ENCODE results near the gene ROPN1L. TPM values are rescaled to one million over a fixed set of nuclear protein-coding genes. Genes with fewer than 3 reads are reported as not detected.

Gene ROPN1L
- total RNA-seq, 1 donor from 2014 or later = 0.77 TPM

GRCh38 chr5:10423022-10423421 is 18.7 kb upstream of the ROPN1L start:
- TF ChIP-seq CTCF (IDR thresholded peaks at IDR 0.05; ENCODE audit: insufficient read depth, low read depth, low read length) = no peak
- no peak for TF ChIP-seq EZH2 (IDR thresholded peaks at IDR 0.05; ENCODE audit: insufficient read depth, low read length)
- no peak overlapping the region for H3K4me3 ChIP-seq (ENCODE audit: insufficient read depth, low read depth, low read length)
- H3K36me3 Mint-ChIP-seq (ENCODE audit: low read depth, unreplicated experiment) = peaks cover 22% of the 10 kb centered on the region
- H3K79me2 ChIP-seq (ENCODE audit: insufficient read depth, low read length) = peaks cover 3% of the 10 kb centered on the region
- no peaks in the 10 kb centered on the region for H3K27me3 Mint-ChIP-seq (ENCODE audit: low read depth, unreplicated experiment)
- DNase-seq (ENCODE audit: low read depth) = no peak
- no peak overlapping the region for H3K4me2 ChIP-seq (ENCODE audit: low read length)
- no peaks in the 10 kb centered on the region for H3K9me3 ChIP-seq (ENCODE audit: insufficient read depth, low read depth, low read length)
- H3K27ac Mint-ChIP-seq (ENCODE audit: unreplicated experiment) = no peak overlapping the region
- H3K4me1 ChIP-seq (ENCODE audit: insufficient read depth, low read length) = peaks cover 14% of the 10 kb centered on the region
- no peak overlapping the region for H3K27ac ChIP-seq (ENCODE audit: low read depth, low read length)
- H3K9me3 Mint-ChIP-seq (ENCODE audit: unreplicated experiment) = no peaks in the 10 kb centered on the region
- peaks cover 25% of the 10 kb centered on the region for H3K4me1 Mint-ChIP-seq (ENCODE audit: low read depth, unreplicated experiment)
- no peak overlapping the region for H3K9ac ChIP-seq (ENCODE audit: low read length)
- H3K27me3 ChIP-seq (ENCODE audit: insufficient read depth, low read length) = no peaks in the 10 kb centered on the region
- H3K4me3 Mint-ChIP-seq (ENCODE audit: unreplicated experiment) = no peak overlapping the region
- H3K36me3 ChIP-seq (ENCODE audit: insufficient read depth, low read length) = peaks cover 57% of the 10 kb centered on the region
- peaks cover 10% of the 10 kb centered on the region for H4K20me1 ChIP-seq (ENCODE audit: insufficient read depth, low read length)
- FAIRE-seq = no peak
- no peak overlapping the region for H2AFZ ChIP-seq (ENCODE audit: low read depth, low read length)

GRCh38 chr5:10424124-10424731 is 17.5 kb upstream of the ROPN1L start:
- Histone ChIP-seq H3K79me2 (ENCODE audit: insufficient read depth, low read length) (peaks cover 3% of the 10 kb centered on the region), H3K9me3 (ENCODE audit: insufficient read depth, low read depth, low read length) (no peaks in the 10 kb centered on the region), H3K36me3 (ENCODE audit: insufficient read depth, low read length) (peaks cover 48% of the 10 kb centered on the region), H3K4me3 (ENCODE audit: insufficient read depth, low read depth, low read length) (no peak overlapping the region), H3K9ac (ENCODE audit: low read length) (no peak overlapping the region), H4K20me1 (ENCODE audit: insufficient read depth, low read length) (peaks cover 10% of the 10 kb centered on the region), H3K4me1 (ENCODE audit: insufficient read depth, low read length) (peaks cover 14% of the 10 kb centered on the region), H3K27me3 (ENCODE audit: insufficient read depth, low read length) (no peaks in the 10 kb centered on the region), H3K4me2 (ENCODE audit: low read length) (no peak overlapping the region), H2AFZ (ENCODE audit: low read depth, low read length) (no peak overlapping the region), H3K27ac (ENCODE audit: low read depth, low read length) (no peak overlapping the region)
- peaks cover 25% of the 10 kb centered on the region for H3K4me1 Mint-ChIP-seq (ENCODE audit: low read depth, unreplicated experiment)
- FAIRE-seq = no peak
- H3K36me3 Mint-ChIP-seq (ENCODE audit: low read depth, unreplicated experiment) = peaks cover 22% of the 10 kb centered on the region
- peak; percentile 61 for TF ChIP-seq CTCF (IDR thresholded peaks at IDR 0.05; ENCODE audit: insufficient read depth, low read depth, low read length)
- no peak for TF ChIP-seq EZH2 (IDR thresholded peaks at IDR 0.05; ENCODE audit: insufficient read depth, low read length)
- H3K27ac Mint-ChIP-seq (ENCODE audit: unreplicated experiment) = no peak overlapping the region
- no peak overlapping the region for H3K4me3 Mint-ChIP-seq (ENCODE audit: unreplicated experiment)
- H3K27me3 Mint-ChIP-seq (ENCODE audit: low read depth, unreplicated experiment) = no peaks in the 10 kb centered on the region
- DNase-seq (ENCODE audit: low read depth) = peak; percentile 16
- H3K9me3 Mint-ChIP-seq (ENCODE audit: unreplicated experiment) = no peaks in the 10 kb centered on the region

GRCh38 chr5:10427201-10427600 is 14.5 kb upstream of the ROPN1L start:
- no peak overlapping the region for H3K4me2 ChIP-seq (ENCODE audit: low read length)
- peaks cover 27% of the 10 kb centered on the region for H4K20me1 ChIP-seq (ENCODE audit: insufficient read depth, low read length)
- no peak for TF ChIP-seq EZH2 (IDR thresholded peaks at IDR 0.05; ENCODE audit: insufficient read depth, low read length)
- no peak for DNase-seq (ENCODE audit: low read depth)
- no peaks in the 10 kb centered on the region for H3K27me3 Mint-ChIP-seq (ENCODE audit: low read depth, unreplicated experiment)
- peaks cover 18% of the 10 kb centered on the region for H3K36me3 Mint-ChIP-seq (ENCODE audit: low read depth, unreplicated experiment)
- peaks cover 3% of the 10 kb centered on the region for H3K4me1 ChIP-seq (ENCODE audit: insufficient read depth, low read length)
- no peak for FAIRE-seq
- H3K27ac ChIP-seq (ENCODE audit: low read depth, low read length) = no peak overlapping the region
- no peak overlapping the region for H2AFZ ChIP-seq (ENCODE audit: low read depth, low read length)
- H3K79me2 ChIP-seq (ENCODE audit: insufficient read depth, low read length) = no peaks in the 10 kb centered on the region
- H3K27me3 ChIP-seq (ENCODE audit: insufficient read depth, low read length) = no peaks in the 10 kb centered on the region
- no peaks in the 10 kb centered on the region for H3K9me3 Mint-ChIP-seq (ENCODE audit: unreplicated experiment)
- no peak overlapping the region for H3K9ac ChIP-seq (ENCODE audit: low read length)
- no peak overlapping the region for H3K4me3 Mint-ChIP-seq (ENCODE audit: unreplicated experiment)
- H3K4me1 Mint-ChIP-seq (ENCODE audit: low read depth, unreplicated experiment) = peaks cover 5% of the 10 kb centered on the region
- H3K9me3 ChIP-seq (ENCODE audit: insufficient read depth, low read depth, low read length) = no peaks in the 10 kb centered on the region
- H3K36me3 ChIP-seq (ENCODE audit: insufficient read depth, low read length) = peaks cover 52% of the 10 kb centered on the region
- H3K4me3 ChIP-seq (ENCODE audit: insufficient read depth, low read depth, low read length) = no peak overlapping the region
- H3K27ac Mint-ChIP-seq (ENCODE audit: unreplicated experiment) = no peak overlapping the region
